Panc1 (cell line): Measurements from ENCODE around the gene CHCHD3.

Source experiments
- POLR2AphosphoS5 ChIP-seq: IDR thresholded peaks from 2 replicates; pipeline ENCODE4 v1.6.1; 2012; ENCODE audit warnings: mild to moderate bottlenecking, low read depth, low read length, moderate library complexity
- TF ChIP-seq, protein P1 (sequence below): fragments of 450-650 bp; IDR thresholded peaks from 2 replicates; pipeline ENCODE4 v1.5.1; 2017; ENCODE audit warnings: mild to moderate bottlenecking

DNA sequence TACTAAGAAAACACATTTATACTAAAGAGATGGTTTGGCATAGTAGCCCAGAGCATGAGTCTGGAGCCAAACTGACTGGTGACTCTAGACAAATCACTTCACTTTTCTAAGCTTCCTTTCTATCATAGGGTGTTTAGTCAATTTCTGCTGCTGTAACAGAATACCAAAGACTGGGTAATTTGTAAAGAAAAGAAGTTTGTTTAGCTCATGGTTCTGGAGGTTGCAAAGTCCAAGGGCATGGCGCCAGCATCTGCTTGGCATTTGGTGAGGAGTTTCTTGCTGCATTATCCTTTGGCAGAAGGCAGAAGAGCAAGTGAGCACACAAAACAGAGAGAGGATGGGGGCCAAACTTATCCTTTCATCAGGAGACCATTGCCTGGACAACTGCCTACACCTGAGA lies 146.3 kb downstream of the CHCHD3 start:
- TF ChIP-seq, protein P1, sequence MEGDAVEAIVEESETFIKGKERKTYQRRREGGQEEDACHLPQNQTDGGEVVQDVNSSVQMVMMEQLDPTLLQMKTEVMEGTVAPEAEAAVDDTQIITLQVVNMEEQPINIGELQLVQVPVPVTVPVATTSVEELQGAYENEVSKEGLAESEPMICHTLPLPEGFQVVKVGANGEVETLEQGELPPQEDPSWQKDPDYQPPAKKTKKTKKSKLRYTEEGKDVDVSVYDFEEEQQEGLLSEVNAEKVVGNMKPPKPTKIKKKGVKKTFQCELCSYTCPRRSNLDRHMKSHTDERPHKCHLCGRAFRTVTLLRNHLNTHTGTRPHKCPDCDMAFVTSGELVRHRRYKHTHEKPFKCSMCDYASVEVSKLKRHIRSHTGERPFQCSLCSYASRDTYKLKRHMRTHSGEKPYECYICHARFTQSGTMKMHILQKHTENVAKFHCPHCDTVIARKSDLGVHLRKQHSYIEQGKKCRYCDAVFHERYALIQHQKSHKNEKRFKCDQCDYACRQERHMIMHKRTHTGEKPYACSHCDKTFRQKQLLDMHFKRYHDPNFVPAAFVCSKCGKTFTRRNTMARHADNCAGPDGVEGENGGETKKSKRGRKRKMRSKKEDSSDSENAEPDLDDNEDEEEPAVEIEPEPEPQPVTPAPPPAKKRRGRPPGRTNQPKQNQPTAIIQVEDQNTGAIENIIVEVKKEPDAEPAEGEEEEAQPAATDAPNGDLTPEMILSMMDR, result no peak
- no peak for TF ChIP-seq POLR2AphosphoS5
